Vagina (tissue), 2 donors: ENCODE measurements around the gene ADCY4. TPM values are rescaled to one million over a fixed set of nuclear protein-coding genes. Genes with fewer than 3 reads are reported as not detected.

Source experiments
- DNase-seq, 2 donors: peaks; one replicate each; pipeline ENCODE4 v3.0.0-alpha.2; 2017; ENCODE audit errors: extremely low spot score in 2 of 2
- H3K27ac ChIP-seq: fragments of 200-600 bp; sonication (generic); one replicate; pipeline ENCODE4 v1.5.1; 2019
- H3K27me3 ChIP-seq: fragments of 200-600 bp; sonication (generic); one replicate; pipeline ENCODE4 v1.5.1; 2019
- H3K36me3 ChIP-seq, 2 donors: fragments of 200-600 bp; sonication (generic); one replicate each; pipeline ENCODE4 v1.5.1; 2017 to 2019
- H3K4me1 ChIP-seq: fragments of 200-600 bp; sonication (generic); one replicate; pipeline ENCODE4 v1.5.1; 2019
- H3K4me3 ChIP-seq, 2 donors: fragments of 200-600 bp; sonication (generic); 1 replicate in 1 of 2; 2 replicates in 1 of 2; pipeline ENCODE4 v1.5.1; 2016 to 2019
- H3K9me3 ChIP-seq: fragments of 200-600 bp; sonication (generic); one replicate; pipeline ENCODE4 v1.5.1; 2019
- CTCF ChIP-seq, 3 experiments: fragments of 450-650 bp in 2 of 3; fragments of 200-600 bp in 1 of 3; sonication (generic) in 1 of 3; IDR thresholded peaks; one replicate each; pipeline ENCODE4 v1.5.1; 2017 to 2019; ENCODE audit warnings: antibody characterized with exemption in 3 of 3, mild to moderate bottlenecking in 2 of 3, moderate library complexity in 2 of 3
- POLR2A ChIP-seq, 2 donors: fragments of 450-650 bp; IDR thresholded peaks; one replicate each; pipeline ENCODE4 v1.6.1; 2017; ENCODE audit warnings: antibody characterized with exemption in 2 of 2, mild to moderate bottlenecking in 2 of 2, moderate library complexity in 2 of 2
- POLR2AphosphoS5 ChIP-seq, 2 donors: sonication (generic); formaldehyde crosslinking; IDR thresholded peaks; one replicate each; pipeline ENCODE4 v1.9.0; 2017; ENCODE audit warnings: antibody characterized with exemption in 2 of 2, mild to moderate bottlenecking in 2 of 2, low read depth in 1 of 2; ENCODE audit not compliant: insufficient read depth in 1 of 2
- intact Hi-C: fragments of 100-400 bp; cut with DNase I; formaldehyde crosslinking; loops from one replicate; pipeline ENCODE4 v1.15.1; 2023
- total RNA-seq: library from RNA; depleted of rRNA; stranded (reverse); fragments of >200 nt; gene quantifications from one replicate; pipeline ENCODE4 v1.2.3, GENCODE V29; 2016

Gene ADCY4
- total RNA-seq, 1 donor from 2014 or later = 32.7 TPM

DNA sequence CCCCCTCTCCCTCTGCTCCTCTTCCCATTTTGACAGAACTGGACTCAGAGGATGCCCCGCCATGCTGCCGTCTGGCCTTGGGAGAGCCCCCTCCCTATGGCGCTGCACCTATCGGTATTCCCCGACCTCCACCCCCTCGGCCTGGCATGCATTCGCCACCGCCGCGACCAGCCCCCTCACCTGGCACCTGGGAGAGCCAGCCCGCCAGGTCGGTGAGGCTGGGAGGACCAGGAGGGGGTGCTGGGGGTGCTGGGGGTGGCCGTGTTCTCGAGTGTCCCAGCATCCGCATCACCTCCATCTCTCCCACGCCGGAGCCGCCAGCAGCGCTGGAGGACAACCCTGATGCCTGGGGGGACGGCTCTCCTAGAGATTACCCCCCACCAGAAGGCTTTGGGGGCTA lies 34.6 kb upstream of the ADCY4 start:
- intact Hi-C loops = no loop called here
- Histone ChIP-seq H3K27ac (peak overlapping the region; percentile 98), H3K36me3 (peaks cover 0 to 7% of the 10 kb centered on the region in 2 donors), H3K4me3 (peak overlapping the region; percentile 74 to 75), H3K9me3 (no peaks in the 10 kb centered on the region), H3K4me1 (peaks cover 58% of the 10 kb centered on the region), H3K27me3 (no peaks in the 10 kb centered on the region)
- TF ChIP-seq POLR2AphosphoS5 (IDR thresholded peaks at IDR 0.05; ENCODE audit: insufficient read depth in 1 of 2, low read depth in 1 of 2) (no peak), CTCF (IDR thresholded peaks at IDR 0.05) (no peak)
- no peak for DNase-seq

DNA sequence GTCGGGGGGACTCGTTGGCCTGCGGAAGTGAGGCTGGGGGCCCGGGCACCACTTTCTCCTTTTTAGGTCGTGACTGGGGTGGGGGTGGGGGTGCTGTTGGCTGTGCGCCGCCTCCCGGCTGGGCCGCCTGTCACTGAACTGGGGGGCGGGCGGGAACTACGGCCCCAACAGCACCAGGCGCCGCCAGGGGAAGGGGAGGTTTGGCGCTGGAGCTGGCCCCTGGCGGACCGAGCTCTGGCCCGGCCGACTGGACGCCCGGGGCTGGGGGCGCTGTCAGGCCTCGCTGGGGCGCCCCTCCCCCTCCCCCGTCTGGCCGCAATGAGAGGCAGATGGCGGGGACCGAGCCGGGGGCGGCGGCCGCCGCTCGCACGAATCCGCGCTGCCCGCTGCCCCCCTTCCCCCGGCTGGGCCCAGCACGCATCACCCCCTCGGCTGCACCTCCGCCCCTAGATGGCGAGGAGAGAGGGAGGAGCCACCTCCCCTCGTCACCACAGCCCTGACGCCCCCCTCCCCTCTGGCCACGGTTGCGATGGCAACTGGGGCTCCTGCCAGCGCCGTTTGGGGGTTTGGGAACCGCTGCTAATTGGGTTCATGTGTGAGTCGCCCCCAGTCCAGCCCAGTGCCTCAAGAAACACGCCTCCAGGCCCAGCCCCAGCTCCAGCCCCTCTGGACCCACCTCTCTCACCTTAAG lies 33.8 kb upstream of the ADCY4 start:
- intact Hi-C loops = no loop called here
- H3K4me1 ChIP-seq = peaks cover 58% of the 10 kb centered on the region
- TF ChIP-seq POLR2AphosphoS5 (IDR thresholded peaks at IDR 0.05; ENCODE audit: insufficient read depth in 1 of 2, low read depth in 1 of 2) = peak in 1 of 2 donors; percentile 1
- peak in 1 of 2 donors; percentile 63 for TF ChIP-seq POLR2A (IDR thresholded peaks at IDR 0.05)
- TF ChIP-seq CTCF (IDR thresholded peaks at IDR 0.05) = no peak

GRCh38 chr14:24368212-24368561 lies 33.3 kb upstream of the ADCY4 start:
- Histone ChIP-seq H3K36me3 (peaks cover 0 to 2% of the 10 kb centered on the region in 2 donors), H3K27ac (peak overlapping the region; percentile 98), H3K9me3 (no peaks in the 10 kb centered on the region), H3K4me1 (peaks cover 58% of the 10 kb centered on the region), H3K4me3 (peak overlapping the region; percentile 74 to 75), H3K27me3 (no peaks in the 10 kb centered on the region)
- intact Hi-C loops = no loop called here
- TF ChIP-seq CTCF (IDR thresholded peaks at IDR 0.05) (no peak), POLR2A (IDR thresholded peaks at IDR 0.05) (peak in 1 of 2 donors; percentile 16), POLR2AphosphoS5 (IDR thresholded peaks at IDR 0.05; ENCODE audit: insufficient read depth in 1 of 2, low read depth in 1 of 2) (peak in 1 of 2 donors; percentile 11)
- no peak for DNase-seq

More for the DNA sequence above, 33.8 kb upstream of the ADCY4 start:
- Histone ChIP-seq H3K9me3 (no peaks in the 10 kb centered on the region), H3K36me3 (peaks cover 0 to 7% of the 10 kb centered on the region in 2 donors), H3K27me3 (no peaks in the 10 kb centered on the region), H3K27ac (peak overlapping the region; percentile 98), H3K4me3 (peak overlapping the region; percentile 74 to 75)
- no peak for DNase-seq

DNA sequence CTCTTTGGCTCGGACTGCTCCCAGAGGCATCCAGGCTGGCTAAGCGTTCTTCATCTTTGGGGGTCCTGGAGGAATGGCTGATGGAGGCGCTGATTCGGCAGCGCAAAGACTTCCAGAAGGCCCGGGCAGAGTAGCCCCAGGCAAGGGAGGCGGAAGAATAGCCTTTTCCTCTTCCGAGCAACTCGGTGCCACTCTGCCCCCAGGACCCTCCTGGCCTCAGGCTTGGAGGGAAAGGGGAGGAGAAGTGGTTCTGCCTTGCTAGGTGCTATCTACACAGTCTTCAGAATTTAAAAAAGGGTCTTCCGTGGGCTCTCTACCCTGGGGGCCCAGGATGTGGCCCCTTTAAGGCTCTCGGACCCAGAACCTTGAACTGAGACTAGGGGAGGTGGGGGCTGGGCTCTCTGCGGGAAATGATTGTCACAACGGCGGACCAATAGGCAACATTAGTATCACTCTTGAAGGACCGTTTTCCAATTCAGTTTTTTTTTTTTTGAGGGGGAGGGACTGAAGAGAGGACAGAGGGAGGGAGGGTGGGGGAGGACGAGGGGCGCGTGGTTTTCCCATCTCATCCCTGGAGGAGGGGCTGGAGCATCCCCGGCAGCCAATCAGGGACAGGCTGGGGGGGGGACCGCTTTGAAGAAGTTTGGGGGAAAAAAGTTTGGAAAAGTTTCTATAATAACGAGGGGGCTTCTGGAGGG lies 32.8 kb upstream of the ADCY4 start, which contains the start of gene NFATC4:
TSS of gene NFATC4 (plus strand) at position 671 of the 698 bp plus-strand sequence. CDS start 157 bp downstream, outside the sequence.
- H3K4me1 ChIP-seq = peaks cover 58% of the 10 kb centered on the region
- peak within 1 kb of the TSS; percentile 74 to 75 for H3K4me3 ChIP-seq
- no peaks in the 10 kb centered on the region for H3K36me3 ChIP-seq
- intact Hi-C loops = loop anchor here (2.0 kb wide), 1 partner anchor 63 kb away; no protein-coding TSS in a partner anchor
- TF ChIP-seq CTCF (IDR thresholded peaks at IDR 0.05) (no peak), POLR2AphosphoS5 (IDR thresholded peaks at IDR 0.05; ENCODE audit: insufficient read depth in 1 of 2, low read depth in 1 of 2) (peak in 1 of 2 donors; percentile 47), POLR2A (IDR thresholded peaks at IDR 0.05) (peak in 1 of 2 donors; percentile 13)
- peak in 1 of 2 donors; percentile 94 for DNase-seq
- H3K27me3 ChIP-seq = no peaks in the 10 kb centered on the region
- peak within 1 kb of the TSS; percentile 98 for H3K27ac ChIP-seq
- H3K9me3 ChIP-seq = no peaks in the 10 kb centered on the region
